SK-N-SH (cell line): Measurements from ENCODE around the gene C1QC.

Experiments used
- CHD2 ChIP-seq: fragments of 150-350 bp; IDR thresholded peaks from 2 replicates; pipeline ENCODE4 v1.6.1; 2018; ENCODE audit warnings: low read length; ENCODE audit not compliant: partially characterized antibody
- CTCF ChIP-seq: fragments of 200-600 bp; sonication (generic); IDR thresholded peaks from 2 replicates; pipeline ENCODE4 v1.6.1; 2017; ENCODE audit warnings: antibody characterized with exemption, mild to moderate bottlenecking, moderate library complexity
- EP300 ChIP-seq, 2 experiments: IDR thresholded peaks; 2 replicates each; pipeline versions ENCODE4 v1.4.0 to v1.6.1; 2012; ENCODE audit warnings: borderline replicate concordance in 1 of 2, low read depth in 1 of 2, low read length in 1 of 2
- EZH2phosphoT487 ChIP-seq: fragments of 200-600 bp; sonication (generic); IDR thresholded peaks from 2 replicates; pipeline ENCODE4 v1.6.1; 2017; ENCODE audit warnings: low read depth, mixed run types, mild to moderate bottlenecking, antibody characterized with exemption, moderate library complexity, borderline replicate concordance
- IRF3 ChIP-seq: fragments of 150-350 bp; IDR thresholded peaks from 2 replicates; pipeline ENCODE4 v1.6.1; 2016; ENCODE audit warnings: mild to moderate bottlenecking, low read depth, low read length
- MAX ChIP-seq: IDR thresholded peaks from 2 replicates; pipeline ENCODE4 v1.4.0; 2012; ENCODE audit warnings: low read depth
- NFIC ChIP-seq: IDR thresholded peaks from 2 replicates; pipeline ENCODE4 v1.4.0; 2012; ENCODE audit warnings: borderline replicate concordance
- NRF1 ChIP-seq: IDR thresholded peaks from 2 replicates; pipeline ENCODE4 v1.6.1; 2012; ENCODE audit warnings: low read depth, mild to moderate bottlenecking, low read length
- TAF1 ChIP-seq: IDR thresholded peaks from 2 replicates; pipeline ENCODE4 v1.6.1; 2012; ENCODE audit warnings: low read depth, mild to moderate bottlenecking, low read length, moderate library complexity, borderline replicate concordance
- USF2 ChIP-seq: fragments of 150-350 bp; IDR thresholded peaks from 2 replicates; pipeline ENCODE4 v1.6.1; 2017; ENCODE audit warnings: antibody characterized with exemption, low read length, low read depth, borderline replicate concordance

GRCh38 chr1:22650089-22650693 is 6.8 kb downstream of the C1QC start:
- TF ChIP-seq USF2 (no peak), CTCF (no peak), IRF3 (no peak), TAF1 (no peak), EZH2phosphoT487 (no peak), CHD2 (no peak), MAX (no peak), NFIC (no peak), NRF1 (no peak), EP300 (IDR thresholded peaks at IDR 0.05; ENCODE audit: borderline replicate concordance in 1 of 2, low read depth in 1 of 2, low read length in 1 of 2) (no peak)
